HG02884 (cell line): Measurements from ENCODE around the gene PRR5.

Experiments
- ATAC-seq: cut with Tn5 transposase; IDR thresholded peaks from one replicate; pipeline ENCODE4 v1.9.1; 2021; ENCODE audit warnings: mild to moderate bottlenecking, moderate library complexity; ENCODE audit not compliant: unreplicated experiment

PRR5 gene

DNA sequence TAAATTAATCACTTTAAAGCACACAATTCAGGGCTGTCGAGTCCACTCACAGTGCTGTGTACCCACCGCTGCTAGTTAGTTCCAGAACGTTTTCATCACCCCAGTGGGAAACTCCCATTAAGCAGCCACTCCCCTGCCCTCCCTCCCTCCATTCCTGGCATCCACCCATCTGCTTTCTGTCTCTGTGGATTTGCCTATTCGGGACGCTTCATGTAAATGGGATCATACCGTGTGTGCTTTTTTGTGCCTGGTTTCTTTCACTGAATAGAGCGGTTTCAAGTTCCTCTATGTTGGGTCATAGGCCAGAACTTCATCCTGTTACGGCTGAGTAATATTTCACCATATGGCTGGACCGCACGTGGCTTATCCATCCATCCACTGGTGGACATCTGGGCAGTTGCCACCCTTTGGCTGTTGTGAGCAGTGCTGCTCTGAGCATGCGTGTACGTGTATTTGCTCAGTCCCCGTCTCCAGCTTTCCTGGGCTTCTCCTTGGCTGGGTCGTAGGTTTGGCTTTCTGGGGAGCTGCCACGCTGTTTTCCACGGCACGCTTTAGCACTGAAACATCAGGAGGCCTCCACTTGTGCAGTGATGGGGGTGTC is 80.5 kb downstream of the PRR5 start:
- ATAC-seq: no peak

DNA sequence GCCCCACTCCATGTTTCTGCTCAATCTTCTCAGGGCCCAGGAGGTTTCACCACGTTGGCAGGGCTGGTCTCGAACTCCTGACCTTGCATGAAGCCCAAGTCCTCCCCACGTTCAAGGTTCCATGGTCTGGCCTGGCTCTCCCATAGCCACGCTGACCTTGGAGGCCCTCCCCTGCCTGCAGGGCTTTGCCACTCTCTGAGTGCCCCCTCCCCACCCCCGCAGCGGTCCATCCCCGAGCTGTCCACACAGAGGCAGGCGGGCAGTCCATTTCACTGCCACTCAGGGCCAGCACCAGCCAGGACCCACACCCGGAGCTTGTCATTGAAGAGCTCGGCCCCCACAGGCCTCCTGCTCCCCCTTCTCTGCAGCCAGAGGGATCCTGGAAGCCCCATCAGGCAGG is 81.1 kb downstream of the PRR5 start:
- no peak for ATAC-seq

DNA sequence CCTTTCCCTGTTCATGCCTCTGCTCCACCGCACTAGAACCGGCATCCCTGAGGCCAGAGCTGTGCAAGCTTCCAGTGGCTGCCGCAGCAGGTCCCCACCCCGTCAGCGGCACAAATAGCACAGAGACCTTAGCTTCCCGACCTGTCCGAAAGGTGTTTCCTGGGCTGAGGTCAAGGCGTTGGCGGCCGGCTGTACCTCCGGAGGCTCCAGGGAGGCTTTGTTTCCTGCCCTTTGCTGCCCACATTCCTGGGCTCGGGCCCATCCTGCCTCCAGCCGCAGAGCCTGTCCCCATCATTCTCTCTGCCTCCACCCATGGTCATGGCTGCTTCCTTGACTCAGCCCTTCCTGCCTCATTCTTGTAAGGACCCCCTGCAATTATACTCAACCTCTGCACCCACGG is 81.6 kb downstream of the PRR5 start:
- ATAC-seq: no peak

DNA sequence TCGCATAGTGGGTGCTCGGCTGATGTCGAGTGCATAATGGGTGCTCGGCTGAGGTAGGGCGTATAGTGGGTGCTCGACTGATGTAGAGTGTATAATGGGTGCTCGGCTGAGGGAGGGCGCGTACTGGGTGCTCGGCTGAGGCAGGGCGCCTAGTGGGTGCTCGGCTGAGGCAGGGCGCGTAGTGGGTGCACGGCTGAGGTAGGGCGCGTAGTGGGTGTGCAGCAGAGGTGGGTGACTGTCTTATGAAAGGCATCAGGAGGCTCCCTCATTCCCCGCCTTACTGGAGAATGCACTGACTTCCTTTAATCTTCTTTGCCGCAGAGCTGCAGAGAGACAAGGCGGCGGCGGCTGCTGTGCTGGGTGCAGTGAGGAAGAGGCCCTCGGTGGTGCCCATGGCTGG is 84.1 kb downstream of the PRR5 start:
- no peak for ATAC-seq

DNA sequence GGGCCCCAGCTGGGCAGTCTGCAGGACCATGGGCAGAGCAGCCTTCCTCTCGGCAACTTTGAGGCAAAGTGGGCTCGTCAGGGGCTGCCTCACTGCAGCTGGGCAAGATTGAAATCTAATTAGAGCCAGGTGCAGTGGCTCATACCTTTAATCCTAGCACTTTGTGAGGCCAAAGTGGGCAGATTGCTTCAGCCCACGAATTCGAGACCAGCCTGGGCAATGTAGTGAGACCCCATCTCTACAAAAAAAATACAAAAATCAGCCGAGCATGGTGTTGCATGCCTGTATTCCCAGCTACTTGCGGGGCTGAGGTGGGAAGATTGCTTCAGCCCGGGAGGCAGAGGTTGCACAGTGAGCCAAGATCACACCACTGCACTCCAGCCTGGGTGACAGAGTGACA is 84.6 kb downstream of the PRR5 start:
- no peak for ATAC-seq
